Measurements from ENCODE around the gene BCAT1. TPM values are rescaled to one million over a fixed set of nuclear protein-coding genes. Genes with fewer than 3 reads are reported as not detected.

BCAT1 gene, protein sequence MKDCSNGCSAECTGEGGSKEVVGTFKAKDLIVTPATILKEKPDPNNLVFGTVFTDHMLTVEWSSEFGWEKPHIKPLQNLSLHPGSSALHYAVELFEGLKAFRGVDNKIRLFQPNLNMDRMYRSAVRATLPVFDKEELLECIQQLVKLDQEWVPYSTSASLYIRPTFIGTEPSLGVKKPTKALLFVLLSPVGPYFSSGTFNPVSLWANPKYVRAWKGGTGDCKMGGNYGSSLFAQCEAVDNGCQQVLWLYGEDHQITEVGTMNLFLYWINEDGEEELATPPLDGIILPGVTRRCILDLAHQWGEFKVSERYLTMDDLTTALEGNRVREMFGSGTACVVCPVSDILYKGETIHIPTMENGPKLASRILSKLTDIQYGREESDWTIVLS
- 229 and 318 TPM in 2 replicates for total RNA-seq

GRCh38 chr12:24948757-24949722 lies at the start of gene BCAT1:
BCAT1 (minus strand) TSS chr12:24949101; CDS start chr12:24948932, 169 bp downstream.

Other genes starting within 250 kb of the BCAT1 start
- gene DNAI7, start 246.1 kb upstream of the BCAT1 start, total RNA-seq: 0.22 TPM in 1 of 2 replicates, not detected in the other
- 15.1 and 17.2 TPM in 2 replicates for gene ETFRF1, start 246.1 kb upstream of the BCAT1 start, total RNA-seq

Data from placental pericyte (primary cell).